HCT116 (cell line): ENCODE measurements around the gene AUTS2.

Experiments
- CEBPB ChIP-seq: IDR thresholded peaks from 2 replicates; pipeline ENCODE4 v1.6.1; 2012; ENCODE audit warnings: low read depth
- EGR1 ChIP-seq: IDR thresholded peaks from 2 replicates; pipeline ENCODE4 v1.6.1; 2012; ENCODE audit warnings: low read depth
- EZH2 ChIP-seq: fragments of 200-600 bp; sonication (generic); IDR thresholded peaks from 2 replicates; pipeline ENCODE4 v1.6.1; 2017; ENCODE audit warnings: antibody characterized with exemption, mixed run types
- EZH2phosphoT487 ChIP-seq: fragments of 200-600 bp; IDR thresholded peaks from 2 replicates; pipeline ENCODE4 v1.6.1; 2018; ENCODE audit warnings: antibody characterized with exemption, borderline replicate concordance
- FOSL1 ChIP-seq: IDR thresholded peaks from 2 replicates; pipeline ENCODE4 v1.6.1; 2012; ENCODE audit warnings: low read depth
- POLR2A ChIP-seq: IDR thresholded peaks from 2 replicates; pipeline ENCODE4 v1.7.0; 2011; ENCODE audit warnings: borderline replicate concordance; ENCODE audit not compliant: insufficient read depth, insufficient read length; ENCODE audit errors: extremely low read depth
- POLR2AphosphoS5 ChIP-seq: IDR thresholded peaks from 2 replicates; pipeline ENCODE4 v1.6.1; 2011; ENCODE audit warnings: mild to moderate bottlenecking, low read depth, low read length, moderate library complexity
- SP1 ChIP-seq: IDR thresholded peaks from 2 replicates; pipeline ENCODE4 v1.6.1; 2012; ENCODE audit warnings: low read depth
- TCF7L2 ChIP-seq: IDR thresholded peaks from 2 replicates; pipeline ENCODE4 v1.7.0; 2011; ENCODE audit warnings: borderline replicate concordance, inconsistent platforms; ENCODE audit not compliant: insufficient read depth, insufficient read length; ENCODE audit errors: extremely low read depth
- ZNF274 ChIP-seq: fragments of 200-500 bp; sonication (Bioruptor generic); IDR thresholded peaks from 2 replicates; pipeline ENCODE4 v1.6.1; 2014; ENCODE audit warnings: mild to moderate bottlenecking, low read depth, low read length, inconsistent platforms
- TF ChIP-seq, protein P1 (sequence below): IDR thresholded peaks from 2 replicates; pipeline ENCODE4 v1.6.1; 2012
- TF ChIP-seq, protein P2 (sequence below), 3 experiments: fragments of 200-600 bp in 1 of 3; sonication (generic) in 1 of 3; IDR thresholded peaks in 2 of 3; conservative IDR thresholded peaks in 1 of 3; 2 replicates each; pipeline ENCODE4 v1.5.1; 2012 to 2017; ENCODE audit warnings: low read depth in 2 of 3, low read length in 2 of 3, antibody characterized with exemption in 1 of 3, borderline replicate concordance in 1 of 3, control low read depth in 1 of 3, mild to moderate bottlenecking in 1 of 3, mixed read lengths in 1 of 3, mixed run types in 1 of 3, moderate library complexity in 1 of 3; ENCODE audit not compliant: insufficient read depth in 1 of 3
- TF ChIP-seq, protein P3 (sequence below): IDR thresholded peaks from 2 replicates; pipeline ENCODE4 v1.6.1; 2011; ENCODE audit warnings: mild to moderate bottlenecking, low read length, moderate library complexity; ENCODE audit not compliant: insufficient replicate concordance; ENCODE audit errors: extremely low read depth

DNA sequence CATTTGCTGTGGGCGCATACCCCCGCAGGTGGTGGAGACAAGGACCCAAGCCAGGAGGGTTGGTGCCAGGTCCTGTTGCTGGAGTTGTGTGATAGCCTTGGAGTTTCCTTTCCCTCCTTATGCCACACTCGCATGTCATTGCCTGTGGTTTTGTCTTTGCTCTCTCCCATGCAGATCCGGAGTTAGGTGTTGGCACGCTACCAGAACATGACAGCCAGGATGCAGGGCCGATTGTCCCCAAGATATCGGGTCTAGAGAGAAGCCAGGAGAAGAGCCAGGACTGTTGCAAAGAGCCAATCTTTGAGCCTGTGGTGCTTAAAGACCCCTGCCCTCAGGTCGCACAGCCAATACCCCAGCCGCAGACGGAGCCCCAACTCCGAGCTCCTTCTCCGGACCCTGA lies 1164.4 kb downstream of the AUTS2 start:
- TF ChIP-seq SP1 (no peak), POLR2A (no peak), EZH2phosphoT487 (no peak), POLR2AphosphoS5 (no peak), EGR1 (no peak), CEBPB (no peak), ZNF274 (no peak), FOSL1 (no peak), EZH2 (no peak), TCF7L2 (no peak)
- TF ChIP-seq, protein P1, sequence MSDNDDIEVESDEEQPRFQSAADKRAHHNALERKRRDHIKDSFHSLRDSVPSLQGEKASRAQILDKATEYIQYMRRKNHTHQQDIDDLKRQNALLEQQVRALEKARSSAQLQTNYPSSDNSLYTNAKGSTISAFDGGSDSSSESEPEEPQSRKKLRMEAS: no peak
- TF ChIP-seq, protein P2, sequence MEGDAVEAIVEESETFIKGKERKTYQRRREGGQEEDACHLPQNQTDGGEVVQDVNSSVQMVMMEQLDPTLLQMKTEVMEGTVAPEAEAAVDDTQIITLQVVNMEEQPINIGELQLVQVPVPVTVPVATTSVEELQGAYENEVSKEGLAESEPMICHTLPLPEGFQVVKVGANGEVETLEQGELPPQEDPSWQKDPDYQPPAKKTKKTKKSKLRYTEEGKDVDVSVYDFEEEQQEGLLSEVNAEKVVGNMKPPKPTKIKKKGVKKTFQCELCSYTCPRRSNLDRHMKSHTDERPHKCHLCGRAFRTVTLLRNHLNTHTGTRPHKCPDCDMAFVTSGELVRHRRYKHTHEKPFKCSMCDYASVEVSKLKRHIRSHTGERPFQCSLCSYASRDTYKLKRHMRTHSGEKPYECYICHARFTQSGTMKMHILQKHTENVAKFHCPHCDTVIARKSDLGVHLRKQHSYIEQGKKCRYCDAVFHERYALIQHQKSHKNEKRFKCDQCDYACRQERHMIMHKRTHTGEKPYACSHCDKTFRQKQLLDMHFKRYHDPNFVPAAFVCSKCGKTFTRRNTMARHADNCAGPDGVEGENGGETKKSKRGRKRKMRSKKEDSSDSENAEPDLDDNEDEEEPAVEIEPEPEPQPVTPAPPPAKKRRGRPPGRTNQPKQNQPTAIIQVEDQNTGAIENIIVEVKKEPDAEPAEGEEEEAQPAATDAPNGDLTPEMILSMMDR (IDR thresholded peaks at IDR 0.05 in 2 of 3, conservative IDR thresholded peaks at IDR 0.05 in 1 of 3; ENCODE audit: borderline replicate concordance in 1 of 3, insufficient read depth in 1 of 3, low read depth in 2 of 3, low read length in 2 of 3): no peak
- TF ChIP-seq, protein P3, sequence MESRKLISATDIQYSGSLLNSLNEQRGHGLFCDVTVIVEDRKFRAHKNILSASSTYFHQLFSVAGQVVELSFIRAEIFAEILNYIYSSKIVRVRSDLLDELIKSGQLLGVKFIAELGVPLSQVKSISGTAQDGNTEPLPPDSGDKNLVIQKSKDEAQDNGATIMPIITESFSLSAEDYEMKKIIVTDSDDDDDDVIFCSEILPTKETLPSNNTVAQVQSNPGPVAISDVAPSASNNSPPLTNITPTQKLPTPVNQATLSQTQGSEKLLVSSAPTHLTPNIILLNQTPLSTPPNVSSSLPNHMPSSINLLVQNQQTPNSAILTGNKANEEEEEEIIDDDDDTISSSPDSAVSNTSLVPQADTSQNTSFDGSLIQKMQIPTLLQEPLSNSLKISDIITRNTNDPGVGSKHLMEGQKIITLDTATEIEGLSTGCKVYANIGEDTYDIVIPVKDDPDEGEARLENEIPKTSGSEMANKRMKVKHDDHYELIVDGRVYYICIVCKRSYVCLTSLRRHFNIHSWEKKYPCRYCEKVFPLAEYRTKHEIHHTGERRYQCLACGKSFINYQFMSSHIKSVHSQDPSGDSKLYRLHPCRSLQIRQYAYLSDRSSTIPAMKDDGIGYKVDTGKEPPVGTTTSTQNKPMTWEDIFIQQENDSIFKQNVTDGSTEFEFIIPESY: no peak
